CD4-positive, alpha-beta T cell treated with Interleukin-12 subunit alpha and Interleukin-12 subunit beta, for 1 hour (primary cell): ENCODE results near the gene AK5.
"Not testable (repeated sequence)": the region's sequence is repeated elsewhere in the genome, so short reads cannot be mapped to it uniquely, and the experiment has no call there.

Source experiments
- DNase-seq: peaks from one replicate; pipeline ENCODE4 v3.0.0-alpha.2; 2020

AK5 gene

GRCh38 chr1:77290576-77290975 is 8.8 kb downstream of the AK5 start:
- DNase-seq, result no peak

GRCh38 chr1:77292551-77292950 is 10.7 kb downstream of the AK5 start:
- no peak for DNase-seq

- DNase-seq, result no peak
Measured at GRCh38 chr1:77300566-77300965, 18.7 kb downstream of the AK5 start.

GRCh38 chr1:77303387-77303786 is 21.6 kb downstream of the AK5 start:
- DNase-seq, result no peak

- DNase-seq, result no peak
Measured at GRCh38 chr1:77308889-77309621, 27.2 kb downstream of the AK5 start.

GRCh38 chr1:77310924-77311323 is 29.1 kb downstream of the AK5 start:
- no peak for DNase-seq

- not testable (repeated sequence) for DNase-seq
Measured at GRCh38 chr1:77312364-77312763, 30.5 kb downstream of the AK5 start.

- DNase-seq, result peak; percentile 41
Measured at GRCh38 chr1:77313491-77313890, 31.7 kb downstream of the AK5 start.

GRCh38 chr1:77316006-77316405 is 34.2 kb downstream of the AK5 start:
- DNase-seq, result no peak

- DNase-seq, result no peak
Measured at GRCh38 chr1:77316966-77317365, 35.1 kb downstream of the AK5 start.

GRCh38 chr1:77319036-77319705 is 37.4 kb downstream of the AK5 start:
- no peak for DNase-seq

- DNase-seq, result no peak
Measured at GRCh38 chr1:77322061-77322900, 40.5 kb downstream of the AK5 start.

GRCh38 chr1:77333501-77333900 is 51.7 kb downstream of the AK5 start:
- no peak for DNase-seq

- DNase-seq, result no peak
Measured at GRCh38 chr1:77336729-77337128, 54.9 kb downstream of the AK5 start.

GRCh38 chr1:77339326-77339725 is 57.5 kb downstream of the AK5 start:
- DNase-seq, result no peak

GRCh38 chr1:77341195-77341594 is 59.4 kb downstream of the AK5 start:
- no peak for DNase-seq

- no peak for DNase-seq
Measured at GRCh38 chr1:77342745-77343144, 60.9 kb downstream of the AK5 start.

- no peak for DNase-seq
Measured at GRCh38 chr1:77347646-77348045, 65.8 kb downstream of the AK5 start.

- no peak for DNase-seq
Measured at GRCh38 chr1:77348549-77348948, 66.7 kb downstream of the AK5 start.

GRCh38 chr1:77349275-77349674 is 67.5 kb downstream of the AK5 start:
- DNase-seq, result no peak

GRCh38 chr1:77350012-77350770 is 68.4 kb downstream of the AK5 start:
- no peak for DNase-seq

GRCh38 chr1:77354536-77354935 is 72.7 kb downstream of the AK5 start:
- no peak for DNase-seq

- no peak for DNase-seq
Measured at GRCh38 chr1:77355010-77355409, 73.2 kb downstream of the AK5 start.
